Tibial nerve (tissue), 4 donors: ENCODE results near the gene ARID5B.

ENCODE experiments used
- CTCF ChIP-seq, 5 experiments: fragments of 200-600 bp in 3 of 5; fragments of 450-650 bp in 2 of 5; sonication (generic) in 3 of 5; IDR thresholded peaks; one replicate each; pipeline ENCODE4 v1.5.1; 2016 to 2019; ENCODE audit warnings: antibody characterized with exemption in 5 of 5, mild to moderate bottlenecking in 3 of 5, moderate library complexity in 2 of 5
- EP300 ChIP-seq, 2 donors: sonication (generic); formaldehyde crosslinking; IDR thresholded peaks; one replicate each; pipeline ENCODE4 v1.6.1; 2017; ENCODE audit warnings: antibody characterized with exemption in 2 of 2, mild to moderate bottlenecking in 1 of 2
- POLR2A ChIP-seq, 2 donors: fragments of 450-650 bp; IDR thresholded peaks; one replicate each; pipeline ENCODE4 v1.6.1; 2017; ENCODE audit warnings: antibody characterized with exemption in 2 of 2, mild to moderate bottlenecking in 2 of 2, moderate library complexity in 2 of 2

- TF ChIP-seq EP300 (IDR thresholded peaks at IDR 0.05) (no peak), CTCF (IDR thresholded peaks at IDR 0.05) (no peak), POLR2A (IDR thresholded peaks at IDR 0.05) (no peak)
These were observed 85.4 kb downstream of the ARID5B start for GRCh38 chr10:61986788-61987492.
